IPS DF 6.9 (cell line): ENCODE measurements around the gene PDIA6.
"Not testable (repeated sequence)": the region's sequence is repeated elsewhere in the genome, so short reads cannot be mapped to it uniquely, and the experiment has no call there.

ENCODE experiments used
- DNase-seq: peaks from one replicate; pipeline ENCODE4 v3.0.0-alpha.2; 2013; ENCODE audit warnings: low read depth, low spot score
- H3K27ac ChIP-seq: one replicate; pipeline ENCODE4 v1.5.1; 2013; ENCODE audit warnings: low read length, control low read depth
- H3K27me3 ChIP-seq: 2 replicates; pipeline ENCODE4 v1.6.1; 2013; ENCODE audit warnings: mild to moderate bottlenecking, low read length; ENCODE audit not compliant: control insufficient read depth, insufficient read depth
- H3K36me3 ChIP-seq: 2 replicates; pipeline ENCODE4 v1.6.1; 2013; ENCODE audit warnings: low read length; ENCODE audit not compliant: control insufficient read depth, insufficient read depth
- H3K4me1 ChIP-seq: 2 replicates; pipeline ENCODE4 v1.6.1; 2013; ENCODE audit warnings: low read length; ENCODE audit not compliant: control insufficient read depth, insufficient read depth
- H3K4me3 ChIP-seq: 2 replicates; pipeline ENCODE4 v1.5.1; 2013; ENCODE audit warnings: mild to moderate bottlenecking, low read length
- H3K9me3 ChIP-seq: 2 replicates; pipeline ENCODE4 v1.6.1; 2013; ENCODE audit warnings: low read length, inconsistent platforms; ENCODE audit not compliant: control insufficient read depth, insufficient read depth
- WGBS: extraction: QIAGEN DNeasy Blood & Tissue Kit; methylation state at CpG from one replicate; pipeline ENCODE4 v1.1.7; 2013; ENCODE audit warnings: mixed read lengths, missing lambda C conversion rate; ENCODE audit not compliant: insufficient read length, insufficient coverage; 5-methylcytosine and 5-hydroxymethylcytosine counted together

PDIA6 gene

GRCh38 chr2:10820562-10820961 is 8.0 kb upstream of the PDIA6 start:
- Histone ChIP-seq H3K4me3 (no peak overlapping the region), H3K9me3 (no peaks in the 10 kb centered on the region), H3K36me3 (no peaks in the 10 kb centered on the region), H3K4me1 (no peaks in the 10 kb centered on the region), H3K27me3 (no peaks in the 10 kb centered on the region; the same call in 1 of the 2 replicates), H3K27ac (no peak overlapping the region)
- DNase-seq: no peak
- WGBS: no CpG with 5 or more reads among the region's 8 CpGs

- no peaks in the 10 kb centered on the region for H3K9me3 ChIP-seq
- no peak overlapping the region for H3K4me3 ChIP-seq
- no peaks in the 10 kb centered on the region for H3K36me3 ChIP-seq
- H3K27me3 ChIP-seq: no peaks in the 10 kb centered on the region; the same call in 1 of the 2 replicates
- 100% methylated on average over 3 of the region's 12 CpGs for WGBS
- H3K4me1 ChIP-seq: no peaks in the 10 kb centered on the region
- H3K27ac ChIP-seq: no peak overlapping the region
- no peak for DNase-seq
These were observed 7.2 kb upstream of the PDIA6 start for GRCh38 chr2:10819714-10820314.

GRCh38 chr2:10818984-10819383 is 6.4 kb upstream of the PDIA6 start:
- H3K9me3 ChIP-seq: no peaks in the 10 kb centered on the region
- H3K27ac ChIP-seq: no peak overlapping the region
- H3K27me3 ChIP-seq: no peaks in the 10 kb centered on the region; the same call in 1 of the 2 replicates
- no peaks in the 10 kb centered on the region; the same call in 1 of the 2 replicates for H3K4me1 ChIP-seq
- no peak overlapping the region for H3K4me3 ChIP-seq
- no CpG with 5 or more reads among the region's 3 CpGs for WGBS
- DNase-seq: no peak
- H3K36me3 ChIP-seq: no peaks in the 10 kb centered on the region

- not testable (repeated sequence) for DNase-seq, H3K4me1 ChIP-seq, H3K36me3 ChIP-seq, H3K27me3 ChIP-seq, H3K4me3 ChIP-seq, H3K27ac ChIP-seq, H3K9me3 ChIP-seq
- WGBS: no CpG with 5 or more reads among the region's 3 CpGs
These were observed 5.7 kb upstream of the PDIA6 start for GRCh38 chr2:10818305-10818704.

GRCh38 chr2:10817413-10817812 is 4.8 kb upstream of the PDIA6 start:
- Histone ChIP-seq H3K27ac (no peak overlapping the region), H3K9me3 (no peaks in the 10 kb centered on the region), H3K4me1 (no peaks in the 10 kb centered on the region; the same call in 1 of the 2 replicates), H3K27me3 (no peaks in the 10 kb centered on the region; the same call in 1 of the 2 replicates), H3K36me3 (no peaks in the 10 kb centered on the region), H3K4me3 (no peak overlapping the region)
- DNase-seq: no peak
- no CpG with 5 or more reads among the region's 5 CpGs for WGBS

GRCh38 chr2:10814571-10815331 is 2.2 kb upstream of the PDIA6 start:
- H3K4me1 ChIP-seq: peaks cover 2% of the 10 kb centered on the region; the same call in 1 of the 2 replicates
- WGBS: no CpG with 5 or more reads among the region's 16 CpGs
- DNase-seq: no peak
- no peak overlapping the region for H3K4me3 ChIP-seq
- no peak overlapping the region for H3K27ac ChIP-seq
- no peaks in the 10 kb centered on the region; the same call in 1 of the 2 replicates for H3K27me3 ChIP-seq
- H3K9me3 ChIP-seq: no peaks in the 10 kb centered on the region
- H3K36me3 ChIP-seq: no peaks in the 10 kb centered on the region

- no peak for DNase-seq
- no peak overlapping the region for H3K4me3 ChIP-seq
- no CpG with 5 or more reads among the region's 10 CpGs for WGBS
These were observed 1.6 kb upstream of the PDIA6 start for GRCh38 chr2:10814142-10814541.

GRCh38 chr2:10813163-10814138 is 866 bp upstream of the PDIA6 start:
- DNase-seq, H3K27ac ChIP-seq, H3K9me3 ChIP-seq, H3K27me3 ChIP-seq, H3K4me1 ChIP-seq, H3K36me3 ChIP-seq: not testable (repeated sequence)
- peak overlapping the region; percentile 57; the same call in 1 of the 2 replicates for H3K4me3 ChIP-seq
- no CpG with 5 or more reads among the region's 37 CpGs for WGBS

More at GRCh38 chr2:10814142-10814541, 1.6 kb upstream of the PDIA6 start:
- H3K27me3 ChIP-seq: no peaks in the 10 kb centered on the region; the same call in 1 of the 2 replicates
- H3K4me1 ChIP-seq: peaks cover 2% of the 10 kb centered on the region; the same call in 1 of the 2 replicates
- no peaks in the 10 kb centered on the region for H3K36me3 ChIP-seq
- no peaks in the 10 kb centered on the region for H3K9me3 ChIP-seq
- no peak overlapping the region for H3K27ac ChIP-seq

GRCh38 chr2:10811517-10811916 is 1.1 kb downstream of the PDIA6 start:
- no peak for DNase-seq
- no peak overlapping the region for H3K27ac ChIP-seq
- H3K4me3 ChIP-seq: peak overlapping the region; percentile 99
- H3K9me3 ChIP-seq: no peaks in the 10 kb centered on the region
- no CpG with 5 or more reads among the region's 14 CpGs for WGBS
- peaks cover 2% of the 10 kb centered on the region; the same call in 1 of the 2 replicates for H3K4me1 ChIP-seq
- no peaks in the 10 kb centered on the region for H3K27me3 ChIP-seq
- no peaks in the 10 kb centered on the region; the same call in 1 of the 2 replicates for H3K36me3 ChIP-seq
